ENCODE results near the gene PTPRS. TPM values are rescaled to one million over a fixed set of nuclear protein-coding genes. Genes with fewer than 3 reads are reported as not detected.

Gene PTPRS
- total RNA-seq, 1 experiment from 2014 or later, result 15.0 TPM

- intact Hi-C loops (cut with micrococcal nuclease), result no loop called here
- H3K27me3 Mint-ChIP-seq (ENCODE audit: insufficient read depth, unreplicated experiment), result peaks cover 52% of the 10 kb centered on the region
Observed at GRCh38 chr19:5326986-5327623, 13.5 kb downstream of the PTPRS start.

DNA sequence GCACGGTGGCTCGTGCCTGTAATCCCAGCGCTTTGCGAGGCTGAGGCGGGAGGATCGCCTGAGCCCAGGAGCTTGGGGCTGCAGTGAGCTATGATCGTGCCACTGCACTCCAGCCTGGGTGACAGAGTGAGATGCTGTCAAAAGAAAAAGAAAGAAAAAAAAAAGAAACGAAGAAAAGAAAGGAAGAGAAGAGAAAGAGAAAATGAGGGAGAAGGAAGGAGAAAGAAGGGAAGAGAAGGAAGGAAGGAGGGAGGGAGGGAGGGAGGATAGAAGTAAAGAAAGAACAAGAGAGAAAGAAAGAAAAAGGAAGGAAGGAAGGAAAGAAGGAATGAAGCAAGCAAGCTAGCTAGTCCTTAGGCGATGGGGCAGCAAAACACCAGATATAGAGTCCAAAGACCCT is 14.1 kb downstream of the PTPRS start:
- no peaks in the 10 kb centered on the region for H3K9me3 Mint-ChIP-seq (ENCODE audit: unreplicated experiment)
- TF ChIP-seq CTCF (IDR thresholded peaks at IDR 0.05; ENCODE audit: unreplicated experiment), result no peak
- no peaks in the 10 kb centered on the region for H3K4me1 Mint-ChIP-seq (ENCODE audit: insufficient read depth, unreplicated experiment)
- POLR2A ChIA-PET, result no interaction called here
- peaks cover 52% of the 10 kb centered on the region for H3K27me3 Mint-ChIP-seq (ENCODE audit: insufficient read depth, unreplicated experiment)
- no TSS peak for BruUV-seq (replicated peaks)
- no peak overlapping the region for H3K4me3 Mint-ChIP-seq (ENCODE audit: unreplicated experiment)
- intact Hi-C loops (cut with micrococcal nuclease), result no loop called here
- no peak for DNase-seq (ENCODE audit: unreplicated experiment)
- no peak overlapping the region for H3K27ac Mint-ChIP-seq (ENCODE audit: low read depth, unreplicated experiment)
- CTCF ChIA-PET, result interaction anchor here (0.6 kb wide), 1 partner anchor 27 kb away, joined by 3 read pairs; no protein-coding TSS in a partner anchor
- no peaks in the 10 kb centered on the region for H3K36me3 Mint-ChIP-seq (ENCODE audit: insufficient read depth, unreplicated experiment)

More at GRCh38 chr19:5326986-5327623, 13.5 kb downstream of the PTPRS start:
- Mint-ChIP-seq H3K27ac (ENCODE audit: low read depth, unreplicated experiment) (no peak overlapping the region), H3K4me1 (ENCODE audit: insufficient read depth, unreplicated experiment) (no peaks in the 10 kb centered on the region), H3K9me3 (ENCODE audit: unreplicated experiment) (no peaks in the 10 kb centered on the region), H3K36me3 (ENCODE audit: insufficient read depth, unreplicated experiment) (no peaks in the 10 kb centered on the region), H3K4me3 (ENCODE audit: unreplicated experiment) (no peak overlapping the region)
- no peak for TF ChIP-seq CTCF (IDR thresholded peaks at IDR 0.05; ENCODE audit: unreplicated experiment)
- POLR2A ChIA-PET, result no interaction called here
- no peak for DNase-seq (ENCODE audit: unreplicated experiment)
- CTCF ChIA-PET, result interaction anchor here (0.6 kb wide), 1 partner anchor 27 kb away, joined by 3 read pairs; no protein-coding TSS in a partner anchor
- no TSS peak for BruUV-seq (replicated peaks)

DNA sequence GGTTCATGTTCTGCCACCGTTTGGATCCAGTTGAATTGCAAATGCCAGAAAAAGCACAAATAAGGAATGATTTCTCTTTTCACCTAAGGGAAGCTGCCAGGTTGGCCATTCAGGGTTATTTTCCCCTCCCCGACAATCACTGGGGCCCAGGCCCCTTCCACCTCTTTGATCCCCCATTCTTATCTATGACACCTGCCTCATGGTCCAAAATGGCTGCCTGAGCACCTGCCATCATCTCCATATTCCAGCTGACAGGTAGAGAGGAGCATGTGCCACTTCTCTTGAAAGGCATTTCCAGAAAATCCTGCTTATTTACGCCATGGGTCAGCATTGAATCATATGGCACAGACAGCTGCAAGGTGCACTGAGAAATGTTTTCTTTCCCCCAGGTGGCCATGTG is 15.7 kb downstream of the PTPRS start:
- POLR2A ChIA-PET, result no interaction called here
- no peak for TF ChIP-seq CTCF (IDR thresholded peaks at IDR 0.05; ENCODE audit: unreplicated experiment)
- Mint-ChIP-seq H3K4me1 (ENCODE audit: insufficient read depth, unreplicated experiment) (no peaks in the 10 kb centered on the region), H3K27ac (ENCODE audit: low read depth, unreplicated experiment) (no peak overlapping the region), H3K36me3 (ENCODE audit: insufficient read depth, unreplicated experiment) (no peaks in the 10 kb centered on the region), H3K9me3 (ENCODE audit: unreplicated experiment) (no peaks in the 10 kb centered on the region), H3K27me3 (ENCODE audit: insufficient read depth, unreplicated experiment) (peaks cover 52% of the 10 kb centered on the region), H3K4me3 (ENCODE audit: unreplicated experiment) (no peak overlapping the region)
- no TSS peak for BruUV-seq (replicated peaks)
- CTCF ChIA-PET, result no interaction called here
- no peak for DNase-seq (ENCODE audit: unreplicated experiment)
- intact Hi-C loops (cut with micrococcal nuclease), result no loop called here

GRCh38 chr19:5323475-5323811 is 17.2 kb downstream of the PTPRS start:
- TF ChIP-seq CTCF (IDR thresholded peaks at IDR 0.05; ENCODE audit: unreplicated experiment), result no peak
- H3K27ac Mint-ChIP-seq (ENCODE audit: low read depth, unreplicated experiment), result no peak overlapping the region

More at GRCh38 chr19:5323475-5323811, 17.2 kb downstream of the PTPRS start:
- BruUV-seq (replicated peaks), result no TSS peak
- Mint-ChIP-seq H3K9me3 (ENCODE audit: unreplicated experiment) (no peaks in the 10 kb centered on the region), H3K4me3 (ENCODE audit: unreplicated experiment) (no peak overlapping the region), H3K27me3 (ENCODE audit: insufficient read depth, unreplicated experiment) (peaks cover 52% of the 10 kb centered on the region), H3K4me1 (ENCODE audit: insufficient read depth, unreplicated experiment) (peaks cover 5% of the 10 kb centered on the region), H3K36me3 (ENCODE audit: insufficient read depth, unreplicated experiment) (no peaks in the 10 kb centered on the region)
- POLR2A ChIA-PET, result no interaction called here
- no peak for DNase-seq (ENCODE audit: unreplicated experiment)
- CTCF ChIA-PET, result interaction anchor here (0.6 kb wide), 1 partner anchor 116 kb away, joined by 4 read pairs; no protein-coding TSS in a partner anchor
- intact Hi-C loops (cut with micrococcal nuclease), result no loop called here

Measured in MCF 10A (cell line).